Activated T-cell treated with anti-CD3 and anti-CD28 coated beads for 48 hours (primary cell): ENCODE data around the gene ARHGEF10L.

Source experiments
- DNase-seq: peaks from one replicate; pipeline ENCODE4 v3.0.0-alpha.2; 2020; ENCODE audit warnings: low read depth

ARHGEF10L gene

DNA sequence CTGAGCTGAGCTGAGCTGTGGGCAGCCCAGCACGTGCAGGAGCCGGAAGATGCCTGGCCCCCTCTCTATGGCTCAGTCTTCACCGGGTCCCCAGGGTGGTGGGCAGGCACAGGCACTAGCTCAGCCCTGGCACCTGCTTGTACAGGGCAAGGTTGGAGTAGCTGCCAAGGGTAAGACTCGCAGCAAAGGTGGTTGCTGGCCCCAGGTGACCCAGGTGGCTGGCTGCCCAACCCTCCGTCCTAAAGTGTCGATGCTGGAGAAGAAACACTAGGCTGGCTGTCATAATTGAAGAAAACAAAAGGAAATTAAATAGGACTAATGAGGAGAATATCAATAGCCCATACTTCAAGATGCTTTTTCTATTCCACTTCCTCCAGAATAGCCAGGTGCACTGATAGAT lies 138.5 kb downstream of the ARHGEF10L start:
- no peak for DNase-seq

DNA sequence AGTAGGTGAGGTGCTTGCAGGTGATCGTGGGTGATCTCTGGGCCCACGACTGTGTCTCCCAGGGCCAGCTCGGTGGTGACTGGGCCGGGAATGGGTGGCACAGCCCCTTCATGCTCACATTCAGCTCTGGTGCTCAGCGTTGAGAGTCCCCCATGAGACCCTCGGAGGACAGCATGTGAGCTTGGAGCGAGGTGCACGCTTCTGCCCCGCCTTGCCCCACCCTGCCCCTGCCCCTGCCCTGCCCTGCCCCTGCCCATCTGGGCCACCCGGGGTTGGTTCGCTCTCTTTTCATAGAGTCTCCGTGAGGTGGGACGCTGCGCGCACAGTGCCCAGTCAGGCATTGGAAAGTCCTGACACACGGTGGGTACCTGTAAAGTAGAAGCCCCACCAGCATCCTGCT lies 140.4 kb downstream of the ARHGEF10L start:
- no peak for DNase-seq

DNA sequence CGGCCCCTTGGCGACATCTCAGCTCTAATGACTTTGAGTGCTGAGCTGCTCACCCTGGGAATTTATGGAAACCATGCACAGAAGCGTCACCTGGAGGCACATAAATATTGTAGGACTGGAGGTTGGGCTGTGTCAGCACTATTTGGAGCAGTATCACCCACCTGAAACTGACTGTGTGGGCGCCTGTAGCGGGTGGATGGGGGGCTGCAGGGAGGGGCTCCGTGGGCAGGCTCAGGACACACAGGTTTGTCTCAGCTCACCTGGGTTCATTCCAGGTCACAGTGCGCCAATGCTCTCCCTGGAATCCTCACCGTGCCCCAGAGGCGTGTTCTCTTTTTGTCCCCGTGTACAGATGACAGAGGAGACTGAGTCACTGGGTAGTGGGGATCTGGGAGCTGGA lies 140.8 kb downstream of the ARHGEF10L start:
- no peak for DNase-seq

DNA sequence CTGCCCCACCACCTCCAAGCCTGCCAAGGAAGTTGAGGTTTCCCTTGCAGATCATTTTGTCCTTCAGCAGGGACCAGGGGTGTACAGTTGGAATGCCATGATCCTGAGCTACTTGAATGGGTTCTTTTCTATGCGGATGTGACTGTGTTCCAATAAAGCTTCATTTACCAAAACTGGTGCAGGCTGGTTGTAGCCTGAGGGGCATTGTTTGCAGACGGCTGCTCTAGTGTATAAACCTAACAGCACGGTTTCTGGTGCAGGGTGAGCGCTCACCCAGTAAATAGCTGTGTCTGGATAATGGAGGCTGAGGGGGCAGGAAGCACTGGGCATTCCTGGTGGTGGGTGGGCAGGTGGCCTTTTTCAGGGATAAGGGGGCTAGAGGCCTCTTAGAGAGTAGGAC lies 142.9 kb downstream of the ARHGEF10L start:
- DNase-seq = no peak

DNA sequence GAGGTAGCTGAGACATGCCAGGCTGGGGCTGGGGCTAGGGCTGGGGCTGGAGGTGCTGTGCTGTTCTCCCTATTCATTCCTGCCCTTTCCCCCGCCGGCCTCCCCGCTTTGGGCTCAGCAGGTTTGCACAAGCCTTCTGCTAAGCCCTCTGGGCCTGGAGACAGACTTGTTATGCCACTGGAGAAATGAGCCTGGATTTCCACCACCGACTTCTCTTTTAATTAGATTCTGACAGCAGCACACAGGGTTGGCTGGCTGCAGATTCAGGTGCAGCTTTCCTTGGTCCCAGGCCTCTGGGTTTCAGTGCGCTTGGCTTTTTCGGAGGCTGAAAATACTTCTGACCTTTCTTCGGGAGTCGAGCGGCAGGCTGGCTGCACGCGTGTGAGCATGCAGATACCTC lies 144.1 kb downstream of the ARHGEF10L start:
- no peak for DNase-seq

DNA sequence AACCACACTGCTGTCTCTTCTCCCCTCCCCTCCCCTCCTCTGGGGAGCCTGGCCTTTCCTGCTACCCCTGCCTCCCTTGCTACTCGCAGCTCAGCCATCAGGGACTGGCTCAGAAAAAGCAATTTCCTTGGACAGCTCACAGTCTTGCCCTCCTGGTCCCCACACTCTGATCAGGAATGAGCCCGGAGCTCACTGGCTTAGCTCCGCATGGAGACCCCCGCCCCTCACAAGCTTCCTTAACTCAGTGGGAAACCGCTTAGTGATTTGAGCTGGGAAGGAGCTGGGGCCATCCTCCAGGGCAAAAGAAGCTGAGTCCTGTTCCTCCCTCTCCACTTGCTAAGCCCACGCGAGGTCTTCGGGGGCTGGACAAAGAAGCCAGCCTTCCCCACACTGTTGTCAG lies 145.3 kb downstream of the ARHGEF10L start:
- no peak for DNase-seq

DNA sequence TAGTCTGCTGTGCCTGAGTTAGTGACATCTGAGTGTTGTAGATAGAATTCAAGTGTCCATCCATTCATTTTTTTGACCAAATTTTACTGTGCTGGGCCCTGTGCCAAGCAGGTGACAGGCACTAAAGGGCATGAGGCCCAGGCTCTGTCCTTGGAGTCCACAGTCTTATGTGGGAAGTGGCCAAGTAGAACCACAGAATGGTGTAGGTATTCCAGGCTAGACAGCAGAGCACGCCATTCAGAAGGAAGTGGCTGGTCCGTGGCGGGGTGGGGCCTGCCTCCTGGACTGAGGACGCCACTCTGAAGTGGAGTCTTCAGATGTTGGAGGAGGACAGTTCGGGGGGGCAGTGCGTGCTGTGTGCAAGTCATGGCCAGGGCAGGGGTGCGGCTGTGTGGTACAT lies 146.8 kb downstream of the ARHGEF10L start:
- no peak for DNase-seq

DNA sequence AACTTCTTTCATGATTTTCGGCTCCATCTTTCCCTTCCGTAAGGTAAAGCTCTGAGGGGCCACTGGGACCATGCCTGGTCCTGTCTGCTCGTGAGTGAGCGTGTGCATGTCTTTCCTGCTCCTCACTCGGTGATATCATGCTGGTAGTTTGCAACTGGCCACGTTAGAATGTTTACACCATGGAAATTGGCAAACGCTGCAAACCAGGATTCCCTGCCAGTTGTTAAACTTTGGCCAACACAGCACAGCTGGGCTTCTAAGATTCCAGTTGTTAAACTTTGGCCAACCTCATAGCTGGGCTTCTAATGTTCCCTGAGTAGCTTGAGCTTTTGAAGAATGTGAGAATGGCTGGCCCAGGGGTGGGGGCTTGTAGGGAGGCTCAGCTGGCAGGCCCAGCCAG lies 147.6 kb downstream of the ARHGEF10L start:
- DNase-seq = no peak

DNA sequence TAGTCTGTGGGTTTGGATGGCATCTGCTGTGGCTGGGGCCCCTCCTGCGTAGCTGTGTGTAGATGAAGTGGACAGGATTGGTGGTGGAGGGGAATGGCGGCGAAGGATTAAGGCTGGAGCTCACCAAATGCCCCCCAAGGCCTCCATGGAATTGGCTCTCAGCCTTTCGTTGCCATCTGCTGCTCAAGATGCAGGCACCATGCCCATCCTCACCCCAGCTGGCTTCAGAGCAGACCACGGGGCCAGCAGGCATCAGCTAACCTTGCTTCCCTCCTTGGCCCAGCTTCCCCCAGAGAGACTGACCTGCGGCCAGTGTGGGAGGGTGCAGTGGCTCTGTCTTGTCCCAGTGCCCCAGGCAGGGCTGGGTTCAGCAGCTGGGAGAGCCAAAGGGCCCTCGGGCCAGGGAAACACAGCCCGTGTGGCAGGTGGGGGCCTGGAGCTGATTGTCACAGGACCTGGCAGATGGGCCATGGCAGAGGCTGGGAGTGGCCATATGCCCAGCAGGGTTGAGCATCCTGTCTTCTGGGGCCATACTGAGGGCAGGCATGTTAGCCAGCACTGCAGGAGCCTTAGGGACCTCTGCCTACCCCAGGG lies 148.8 kb downstream of the ARHGEF10L start:
- no peak for DNase-seq

DNA sequence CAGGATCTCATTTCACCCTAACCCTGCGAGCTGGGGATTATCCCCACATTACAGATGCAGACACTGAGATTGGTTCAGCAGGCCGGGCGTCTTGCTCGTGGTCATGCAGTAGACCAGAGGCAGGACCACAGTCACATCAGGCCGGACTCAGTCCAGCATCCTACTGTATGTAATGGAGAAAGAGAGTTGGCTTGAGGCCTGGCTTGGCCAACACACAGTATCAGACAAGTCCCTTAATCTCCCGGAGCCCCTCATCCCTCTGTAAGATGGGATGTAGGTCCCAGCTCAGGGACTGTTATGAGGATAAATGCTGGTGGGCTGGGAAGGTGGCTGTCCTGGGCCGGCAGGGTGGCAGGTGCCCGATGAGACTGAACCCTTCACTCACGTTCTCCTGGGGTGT lies 149.5 kb downstream of the ARHGEF10L start:
- DNase-seq = no peak

DNA sequence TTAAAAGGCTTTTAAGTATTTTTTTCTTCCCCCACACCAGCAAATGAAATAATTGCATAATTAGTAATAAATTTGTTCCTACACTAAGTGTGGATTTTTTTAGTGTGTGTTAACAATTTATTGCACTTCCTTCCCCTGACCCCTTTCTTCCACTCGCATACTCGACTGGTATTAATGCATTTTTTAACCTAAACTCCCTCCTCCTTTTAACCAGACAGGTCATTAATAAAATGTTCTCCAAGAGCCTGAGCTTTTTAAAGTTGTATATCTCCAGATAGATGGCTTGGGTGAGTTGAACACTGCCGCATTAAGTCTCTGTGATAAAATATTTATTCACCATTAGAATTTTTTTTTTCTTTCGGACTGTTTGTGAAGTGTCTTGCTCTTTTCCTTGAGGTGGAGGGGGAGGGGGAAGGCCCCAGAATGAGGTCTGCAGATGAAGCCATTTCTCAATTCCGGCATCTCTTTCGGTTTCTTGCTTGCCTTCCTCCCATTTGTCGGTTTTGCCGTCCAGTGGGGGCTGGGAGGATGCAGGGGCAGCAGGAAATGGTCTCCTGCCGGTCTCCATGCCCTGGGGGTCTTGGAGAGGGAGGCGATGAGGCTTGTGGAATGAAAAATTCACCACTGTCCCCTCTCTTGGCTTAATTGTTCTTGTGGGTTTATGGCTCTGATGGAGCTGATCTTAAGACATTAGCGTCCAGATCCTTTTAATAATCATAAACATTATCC lies 151.6 kb downstream of the ARHGEF10L start:
- no peak for DNase-seq

DNA sequence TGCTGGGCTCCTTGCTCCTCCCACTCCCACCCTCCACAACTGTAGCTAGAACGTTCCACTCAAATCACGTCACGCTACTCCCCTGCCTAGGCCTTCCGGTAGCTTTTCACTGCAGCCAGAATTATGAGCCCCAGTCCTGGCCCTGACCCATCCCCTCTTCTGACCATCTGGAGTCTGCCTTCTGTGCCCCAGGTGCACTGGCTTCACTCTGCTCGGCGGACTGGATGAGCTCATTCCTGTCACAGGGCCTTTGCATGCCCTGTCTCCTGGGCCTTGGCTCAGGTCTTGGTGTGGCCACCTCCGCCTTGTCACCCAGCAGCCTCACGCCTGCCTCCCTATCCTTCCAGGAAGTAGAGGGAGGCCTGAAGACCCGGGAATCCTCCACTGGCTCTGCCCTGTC lies 153.1 kb downstream of the ARHGEF10L start:
- no peak for DNase-seq

DNA sequence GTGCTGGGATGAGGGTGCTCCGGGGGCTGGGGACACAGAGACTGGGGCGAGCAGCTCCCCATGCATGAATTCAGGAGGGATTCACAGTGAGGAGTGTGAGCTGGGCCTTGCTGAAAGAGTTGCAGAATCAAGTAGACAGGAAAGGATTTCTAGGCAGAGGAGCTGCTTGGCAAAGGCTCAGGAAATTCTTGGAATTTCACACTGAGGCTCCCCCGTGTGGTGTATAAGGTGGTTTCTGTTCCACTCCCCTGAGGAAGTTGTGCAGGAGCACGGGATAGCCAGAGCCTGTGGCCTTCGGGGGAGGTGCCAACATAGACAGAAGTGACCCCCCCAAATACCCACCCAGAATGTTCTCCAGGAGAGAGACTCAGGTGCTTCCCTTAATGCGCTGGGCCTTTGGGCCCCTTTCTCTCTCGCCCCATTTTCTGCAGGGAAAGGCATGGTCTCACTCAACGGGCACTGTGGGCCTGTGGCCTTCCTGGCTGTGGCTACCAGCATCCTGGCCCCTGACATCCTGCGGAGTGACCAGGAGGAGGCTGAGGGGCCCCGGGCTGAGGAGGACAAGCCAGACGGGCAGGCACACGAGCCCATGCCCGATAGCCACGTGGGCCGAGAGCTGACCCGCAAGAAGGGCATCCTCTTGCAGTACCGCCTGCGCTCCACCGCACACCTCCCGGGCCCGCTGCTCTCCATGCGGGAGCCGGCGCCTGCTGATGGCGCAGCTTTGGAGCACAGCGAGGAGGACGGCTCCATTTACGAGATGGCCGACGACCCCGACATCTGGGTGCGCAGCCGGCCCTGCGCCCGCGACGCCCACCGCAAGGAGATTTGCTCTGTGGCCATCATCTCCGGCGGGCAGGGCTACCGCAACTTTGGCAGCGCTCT lies 157.2 kb downstream of the ARHGEF10L start:
- DNase-seq = no peak

DNA sequence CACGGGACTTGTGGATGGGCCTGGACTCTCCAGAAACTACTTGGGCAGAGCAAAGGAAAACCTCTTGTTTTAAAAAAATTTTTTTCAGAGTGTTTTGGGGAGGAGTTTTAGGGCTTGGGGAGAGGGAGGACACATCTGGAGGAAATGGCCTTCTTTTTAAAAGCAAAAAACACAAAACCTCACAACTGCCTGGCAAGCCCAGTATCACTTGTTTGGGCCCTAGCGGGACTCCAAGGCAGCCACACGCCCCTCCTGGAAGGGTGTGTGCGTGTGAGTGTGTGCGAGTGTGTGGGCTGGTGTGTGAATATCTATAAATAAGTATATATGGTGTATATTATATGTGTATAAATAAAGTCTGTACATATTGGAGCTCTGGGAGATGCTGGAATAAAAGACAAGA lies 158.0 kb downstream of the ARHGEF10L start:
- DNase-seq = no peak

DNA sequence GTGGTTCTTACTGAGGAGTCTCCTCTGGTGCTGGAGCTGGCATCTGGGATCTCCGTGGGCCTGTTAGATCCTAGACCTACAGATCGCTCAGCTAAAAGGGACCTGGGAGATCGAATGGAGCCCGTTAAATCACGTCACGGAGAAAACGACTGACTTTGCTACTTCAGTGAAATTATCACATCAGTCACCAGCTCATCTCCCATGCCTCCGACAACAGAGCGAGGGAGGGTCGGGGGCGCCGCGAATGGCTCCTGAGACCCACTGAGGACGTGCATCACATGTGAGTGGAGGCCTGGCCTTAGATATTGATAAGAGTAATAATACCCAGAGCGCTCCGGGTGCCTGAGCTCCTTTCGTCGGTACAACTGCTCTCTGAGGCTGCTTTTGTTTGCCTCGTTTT lies 160.1 kb downstream of the ARHGEF10L start:
- no peak for DNase-seq

DNA sequence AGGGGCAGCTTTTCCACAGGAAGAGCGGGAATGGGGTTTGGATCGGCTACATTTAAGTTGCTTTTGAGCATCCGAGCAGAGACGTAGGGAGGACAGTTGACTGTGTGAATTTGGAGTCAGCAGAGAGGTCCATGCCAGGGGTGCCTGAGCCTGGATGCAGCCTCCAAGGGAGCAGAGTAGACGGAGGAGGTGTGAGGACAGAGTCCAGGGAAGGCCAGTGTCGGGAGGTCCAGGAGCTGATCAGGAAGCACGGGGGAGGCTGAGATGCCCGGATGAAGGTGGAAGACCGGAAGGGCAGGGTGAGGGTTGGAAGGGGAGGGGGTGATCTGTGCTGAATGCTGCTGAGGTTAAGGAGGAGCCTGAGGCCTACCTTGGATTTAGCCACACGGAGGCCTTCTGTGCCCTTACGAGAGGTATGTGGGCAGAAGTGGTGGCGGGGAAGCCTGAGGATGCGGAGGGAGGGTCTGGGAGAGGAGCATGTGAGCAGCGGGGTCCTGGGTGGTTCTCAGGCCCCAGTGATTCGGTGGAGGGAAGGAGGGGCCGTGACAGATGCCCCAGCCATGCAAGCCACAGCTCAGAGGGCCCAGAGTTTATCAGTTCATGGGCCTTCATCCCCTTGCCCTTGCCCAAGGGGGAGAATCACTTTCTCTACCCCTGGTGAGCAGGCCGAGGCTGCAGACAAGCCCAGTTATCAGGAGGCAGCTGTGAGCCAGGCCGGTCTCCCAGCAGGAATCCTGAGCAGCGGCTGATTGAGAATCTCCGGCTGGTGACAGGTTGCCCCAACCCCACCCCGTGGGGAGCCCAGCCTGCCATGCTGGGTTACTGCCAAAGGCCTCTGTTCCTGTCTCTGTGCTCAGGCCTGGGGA lies 161.7 kb downstream of the ARHGEF10L start:
- DNase-seq = no peak

DNA sequence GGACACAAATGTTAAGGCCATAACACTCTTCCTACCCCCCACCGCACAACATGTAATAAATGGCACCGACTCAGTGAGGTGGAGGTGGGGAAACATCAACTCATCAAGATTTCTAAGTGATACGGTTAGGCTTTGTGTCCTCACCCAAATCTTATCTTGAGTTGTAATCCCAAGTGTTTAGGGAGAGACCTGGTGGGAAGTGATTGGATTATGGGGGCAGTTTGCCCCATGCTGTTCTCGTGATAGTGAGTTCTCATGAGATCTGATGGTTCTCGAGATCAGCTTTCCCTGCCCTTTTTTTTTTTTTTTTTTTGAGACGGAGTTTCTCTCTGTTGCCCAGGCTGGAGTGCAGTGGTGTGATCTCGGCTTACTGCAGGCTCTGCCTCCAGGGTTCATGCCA lies 164.7 kb downstream of the ARHGEF10L start:
- DNase-seq = no peak

DNA sequence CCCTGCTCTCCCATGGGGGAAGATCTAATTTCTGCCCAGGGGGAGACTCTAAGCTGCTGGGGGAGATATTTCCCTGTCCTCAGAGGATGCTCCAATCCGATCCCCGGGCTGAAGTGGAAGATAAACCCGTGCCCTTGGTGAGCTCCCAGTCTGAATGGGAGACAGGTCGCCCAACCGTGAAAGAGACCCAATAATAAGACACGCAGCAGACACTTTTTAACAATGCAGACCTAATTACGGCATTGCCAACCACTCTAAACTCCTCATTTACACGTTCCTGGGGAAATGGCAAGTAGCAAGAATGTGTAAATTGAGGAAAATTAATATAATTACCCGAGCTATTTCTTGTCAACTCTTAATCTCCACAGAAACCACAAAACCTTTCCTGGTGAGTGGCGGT lies 166.9 kb downstream of the ARHGEF10L start:
- DNase-seq = no peak

DNA sequence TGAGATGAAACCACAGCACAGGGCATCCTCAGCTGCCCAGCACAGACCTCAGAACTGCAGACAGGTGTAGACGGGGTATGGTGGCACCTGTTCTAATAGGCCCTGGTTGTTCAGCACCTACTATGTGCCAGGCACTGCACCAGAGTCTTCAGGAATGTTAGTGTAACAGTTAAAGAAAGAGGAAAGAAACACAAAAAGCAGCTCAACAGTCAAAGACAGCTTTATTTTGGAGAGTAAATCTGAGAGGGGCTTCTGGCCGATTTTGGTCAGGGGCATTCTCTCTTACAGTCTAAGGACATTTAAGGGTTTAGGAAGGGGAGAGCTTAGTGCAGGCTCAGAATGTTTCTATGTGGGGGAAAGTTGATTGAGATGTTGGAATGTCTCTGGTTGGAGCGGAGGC lies 170.5 kb downstream of the ARHGEF10L start:
- no peak for DNase-seq

DNA sequence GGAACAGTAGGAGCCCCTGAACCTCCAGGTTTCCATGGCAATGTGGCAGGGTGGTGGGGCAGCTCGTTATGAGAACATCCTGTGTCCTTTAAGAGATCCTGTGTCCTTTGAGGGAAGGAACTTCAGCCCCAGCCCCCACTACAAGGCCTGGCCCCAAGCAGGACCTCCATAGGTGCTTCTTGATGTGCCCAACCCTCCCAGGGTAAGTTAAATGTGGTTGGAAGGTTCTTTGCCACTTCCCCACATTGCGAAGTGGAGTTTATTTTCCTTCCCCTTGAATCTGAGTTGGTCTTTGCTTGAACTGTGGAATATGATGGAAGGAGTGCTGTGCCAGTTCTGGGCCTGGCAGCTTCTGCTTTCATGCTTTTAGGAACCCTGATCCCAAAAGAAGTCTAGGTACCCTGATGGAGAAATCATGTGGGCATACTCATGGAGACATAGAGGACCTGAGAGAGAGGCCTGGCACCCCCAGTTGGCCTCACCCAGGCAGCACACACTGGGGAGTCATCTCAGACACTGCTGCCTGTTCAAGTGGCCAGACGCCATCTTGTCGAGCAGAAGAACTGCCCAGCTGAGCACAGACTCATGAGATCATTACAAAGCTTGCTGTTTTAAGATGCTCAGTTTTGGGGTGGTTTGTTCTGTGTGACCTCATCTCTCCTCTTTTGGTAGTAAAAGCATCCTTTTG lies 171.5 kb downstream of the ARHGEF10L start:
- no peak for DNase-seq

DNA sequence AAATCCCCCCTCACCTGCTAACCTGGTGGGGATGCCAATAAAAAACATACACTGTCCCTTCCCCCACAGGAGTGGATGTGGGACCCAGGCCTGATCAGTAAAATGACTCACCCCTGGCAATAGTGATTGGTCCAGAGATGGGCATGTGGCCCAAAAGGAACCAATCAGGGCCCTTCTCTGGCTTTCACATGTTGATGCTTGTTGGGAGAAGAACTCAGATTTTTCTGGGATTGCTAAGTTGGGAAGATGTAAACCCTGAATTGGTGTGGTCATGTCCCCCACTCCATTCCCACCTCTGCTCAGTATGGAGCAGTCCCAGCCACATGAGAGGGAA lies 172.0 kb downstream of the ARHGEF10L start:
- DNase-seq = no peak

DNA sequence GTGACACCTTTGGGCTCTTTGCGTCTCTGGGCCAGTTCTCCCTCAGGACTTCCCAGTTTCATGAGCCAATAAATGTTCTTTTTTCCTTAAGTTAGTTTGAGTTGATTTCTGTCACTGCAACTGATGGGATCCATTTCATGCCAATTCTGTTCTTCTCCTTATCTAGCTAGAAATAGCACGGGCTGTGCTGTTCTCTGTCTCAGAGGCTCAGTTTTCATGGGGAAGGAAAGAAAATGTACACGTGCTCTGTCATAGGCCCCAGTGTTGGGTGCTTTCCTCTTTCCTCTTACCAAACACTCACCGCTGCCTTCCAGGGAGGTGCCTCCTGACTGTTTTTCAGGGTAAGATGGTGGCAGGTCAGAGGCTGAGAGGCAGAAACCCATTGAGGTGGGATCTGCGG lies 172.4 kb downstream of the ARHGEF10L start:
- DNase-seq = no peak
